Activated CD4-positive, CD25-positive, alpha-beta regulatory T cell treated with anti-CD3 and anti-CD28 coated beads, Interleukin-2, amount 50 U/mL, for 24 hours (primary cell): ENCODE measurements around the gene AOPEP.

Experiments used
- ATAC-seq, 2 donors: fragments of 150-1000 bp; cut with Tn5 transposase; one replicate each; pipeline ENCODE4 v1.10.0; 2021; ENCODE audit warnings: mild to moderate bottlenecking in 1 of 2, moderate library complexity in 1 of 2

The AOPEP gene

DNA sequence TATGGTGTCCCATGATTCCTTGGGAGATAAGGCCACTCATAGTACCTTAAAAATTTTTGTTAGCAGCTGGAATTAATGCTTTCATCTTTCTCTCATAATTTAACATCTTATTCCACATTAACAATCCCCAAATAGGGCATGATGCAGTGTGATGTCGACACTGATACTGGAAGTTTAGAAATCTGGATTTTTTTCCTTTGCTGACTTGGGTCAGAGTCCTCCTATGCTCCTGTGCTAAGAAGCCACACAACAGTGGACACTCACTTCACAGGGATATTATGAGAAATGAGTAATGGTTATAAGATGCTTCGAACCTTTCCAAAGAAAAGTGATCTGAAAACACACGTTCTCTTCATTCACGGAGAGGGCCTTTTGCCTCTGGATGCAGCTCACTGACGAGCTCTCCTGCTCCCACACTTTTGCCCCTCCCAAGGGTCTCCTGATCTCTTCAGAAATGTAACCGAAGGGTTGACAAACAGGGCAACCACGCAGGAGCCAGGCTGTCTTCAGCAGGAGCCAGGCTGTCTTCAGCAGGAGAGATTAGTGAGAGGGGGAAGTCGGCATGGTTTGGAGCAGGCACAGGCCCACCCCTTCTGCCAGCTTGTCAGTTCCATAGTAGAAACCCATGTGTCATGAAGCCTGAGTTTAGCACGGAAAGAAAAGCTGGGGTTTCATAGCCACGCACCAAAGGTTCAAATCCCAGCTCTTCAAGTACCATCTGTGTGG lies 247.8 kb downstream of the AOPEP start:
- no peak for ATAC-seq

DNA sequence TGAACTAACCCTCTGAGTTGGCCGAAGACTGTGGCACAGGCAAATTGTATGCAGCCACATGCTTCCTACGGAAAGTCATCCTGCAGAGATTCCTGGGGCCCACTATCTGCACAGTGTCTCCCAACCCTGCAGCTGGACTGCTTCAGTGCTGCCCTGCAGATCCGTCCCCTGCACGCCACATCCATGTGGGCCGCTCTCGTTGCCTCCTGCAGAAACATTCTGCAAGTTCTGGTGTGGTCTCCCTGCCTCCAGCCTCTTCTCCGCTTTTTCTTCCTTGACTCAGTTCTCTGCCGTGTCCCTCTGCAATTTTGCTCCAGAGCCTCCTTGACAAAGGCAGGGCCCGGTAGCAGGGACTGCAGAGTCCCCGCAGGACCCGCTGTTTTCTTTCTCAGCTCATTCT lies 249.0 kb downstream of the AOPEP start:
- ATAC-seq: no peak

DNA sequence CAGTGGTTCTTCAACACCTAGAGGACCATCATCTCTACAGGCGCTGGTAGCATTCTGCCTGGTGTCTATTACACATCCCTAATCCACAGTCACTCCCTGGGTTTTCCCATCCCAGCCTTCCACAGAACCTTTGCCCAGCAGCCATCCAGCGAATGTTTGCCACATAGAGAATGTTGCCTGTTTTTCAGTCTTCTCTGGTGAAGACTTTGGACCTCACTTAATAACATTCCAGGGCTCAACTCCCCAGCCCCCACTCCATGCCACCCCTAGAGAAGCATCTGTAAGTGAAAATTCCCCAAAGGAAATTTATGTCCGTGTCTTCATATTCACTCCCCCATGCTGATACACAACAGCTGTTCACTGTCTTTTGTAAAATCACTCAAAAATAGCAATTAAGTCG lies 249.6 kb downstream of the AOPEP start:
- no peak for ATAC-seq

DNA sequence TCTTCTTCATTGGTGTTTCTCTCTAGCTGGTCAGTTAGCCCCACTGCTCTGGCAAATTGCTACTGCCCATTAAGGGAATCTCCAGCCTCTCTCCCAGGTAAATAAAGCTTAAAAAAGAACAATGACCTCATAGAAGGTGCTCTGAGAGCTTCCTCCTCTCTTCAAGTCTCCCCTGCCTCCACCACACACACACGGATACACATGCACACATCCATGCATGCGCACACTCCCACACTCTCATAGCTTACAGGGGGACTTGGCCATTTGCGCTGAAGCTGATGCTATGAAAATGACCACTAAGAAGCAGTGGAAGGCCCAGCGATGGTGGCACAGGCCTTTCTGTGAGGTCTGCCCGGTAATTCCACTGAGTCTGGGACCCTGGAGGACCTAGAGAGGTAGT lies 250.9 kb downstream of the AOPEP start:
- no peak for ATAC-seq

DNA sequence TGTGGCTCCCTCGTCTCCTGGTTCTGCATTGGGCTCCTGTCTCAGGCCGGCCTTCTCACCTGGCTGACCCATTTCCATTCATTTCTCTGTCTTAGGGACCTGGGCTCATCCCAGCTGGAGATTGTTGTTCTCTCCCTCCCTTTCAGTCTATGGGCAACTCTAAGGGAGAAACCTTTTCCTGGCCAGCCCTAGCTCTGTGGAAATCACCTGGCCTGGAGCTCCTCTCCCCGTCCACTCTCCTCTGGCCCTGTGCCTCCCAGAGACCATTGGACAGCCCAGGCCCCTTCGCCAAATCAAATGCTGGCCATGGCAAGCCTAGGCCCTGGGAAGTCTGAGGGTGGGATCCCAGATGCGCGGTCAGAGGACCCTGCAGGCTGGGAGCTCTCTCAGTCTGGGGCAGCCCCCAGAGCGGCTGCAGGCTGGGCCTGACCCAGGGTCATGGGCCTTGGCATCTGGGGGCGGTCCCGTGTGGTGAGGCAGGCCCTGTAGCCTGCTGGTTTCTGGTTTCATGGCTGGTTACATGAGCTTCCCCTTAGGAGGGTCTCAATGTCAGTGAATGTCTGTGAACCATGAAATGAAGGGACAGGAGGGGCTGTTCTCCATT lies 253.5 kb downstream of the AOPEP start:
- no peak for ATAC-seq

DNA sequence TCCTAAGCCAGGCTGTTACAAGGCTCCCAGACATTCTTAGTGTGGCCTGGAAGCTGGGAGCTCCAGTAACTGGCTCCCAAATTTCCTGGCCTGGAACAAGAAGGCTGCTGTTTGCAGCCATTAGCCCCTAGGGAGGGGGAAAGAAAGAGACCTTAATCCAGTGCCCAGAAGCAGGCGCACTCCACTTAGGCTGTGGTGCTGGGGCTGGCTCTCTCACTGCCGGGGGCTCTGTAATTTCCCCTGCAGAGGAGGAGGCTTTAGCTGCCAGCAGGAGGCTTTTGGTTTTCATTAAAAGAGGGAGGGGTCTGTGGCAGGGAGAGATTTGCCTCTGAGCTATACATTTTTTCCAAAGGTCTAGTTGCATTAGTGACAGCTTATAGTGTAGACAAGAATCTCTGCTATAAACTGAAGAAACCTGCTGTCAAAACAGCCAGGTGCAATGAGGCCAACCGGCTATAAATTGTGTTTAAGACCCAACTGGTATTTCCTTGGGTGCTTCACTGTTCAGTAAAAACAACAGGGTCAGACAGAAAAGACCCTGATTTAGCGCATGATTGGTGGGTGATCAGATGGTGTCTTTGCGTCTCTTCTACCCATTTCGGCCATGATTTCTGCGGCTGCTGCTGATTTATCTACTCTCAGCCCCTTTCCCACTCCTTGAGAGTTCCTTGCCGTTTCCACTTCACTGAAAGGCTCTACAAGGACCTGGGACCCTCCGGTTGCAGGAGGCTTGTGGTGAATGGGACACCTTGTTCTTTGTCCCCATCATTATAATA lies 254.6 kb downstream of the AOPEP start:
- ATAC-seq: no peak

DNA sequence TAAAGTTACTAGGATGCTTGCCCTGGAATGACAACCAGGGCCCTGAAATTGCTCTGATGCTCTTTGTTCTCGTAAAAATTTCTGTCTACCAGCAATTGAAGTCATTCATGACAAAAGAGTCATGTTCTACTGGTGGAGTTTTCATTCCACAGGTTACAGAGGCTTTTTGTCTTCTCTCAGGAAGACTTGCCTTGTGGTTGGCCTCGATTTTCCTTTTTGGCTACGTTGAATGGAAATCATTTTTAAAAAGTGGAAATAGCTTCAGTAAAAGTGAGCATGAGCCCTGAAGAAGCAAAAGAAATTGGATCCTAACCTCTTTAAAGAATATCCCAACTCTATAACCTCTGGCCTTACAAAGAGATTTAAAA lies 255.2 kb downstream of the AOPEP start:
- no peak for ATAC-seq

DNA sequence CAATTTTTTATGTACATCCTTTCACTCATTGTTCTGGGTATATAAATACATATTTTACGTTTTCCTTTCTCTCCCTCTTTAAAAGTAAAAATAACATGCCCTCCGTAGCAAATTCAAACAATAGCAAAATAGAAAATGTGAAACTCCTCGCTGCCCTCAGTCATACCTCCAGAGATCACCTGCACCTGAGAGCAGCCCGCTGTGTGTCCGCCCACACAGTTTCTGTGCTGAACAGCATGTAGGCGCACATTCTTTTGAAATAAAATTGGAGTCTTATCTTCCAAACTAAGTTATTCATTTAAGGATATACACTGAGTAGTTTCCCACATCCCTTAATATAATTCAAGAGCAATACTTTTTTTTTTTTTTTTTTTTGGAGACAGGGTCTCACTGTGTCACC lies 255.7 kb downstream of the AOPEP start:
- ATAC-seq: peak in 1 of 2 donors; percentile 36

DNA sequence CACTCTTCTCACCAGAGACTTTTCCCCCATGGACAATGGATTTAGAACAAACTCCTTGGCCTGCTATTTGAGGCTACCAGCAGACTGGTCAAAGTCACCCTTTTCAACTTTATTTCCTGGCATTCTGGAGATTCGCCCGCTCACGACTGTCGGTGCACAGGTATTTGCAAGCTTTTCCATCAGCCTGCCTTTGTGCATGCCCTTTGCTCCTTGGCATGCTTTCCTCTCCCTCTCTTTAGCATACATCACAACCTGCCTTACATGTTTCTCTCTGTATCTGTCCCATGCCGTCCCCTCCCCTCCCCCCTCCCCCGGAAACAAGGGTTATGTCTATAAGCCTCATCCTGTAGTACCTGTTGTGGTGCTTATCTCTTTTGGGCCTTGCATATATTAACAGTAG lies 257.1 kb downstream of the AOPEP start:
- no peak for ATAC-seq

DNA sequence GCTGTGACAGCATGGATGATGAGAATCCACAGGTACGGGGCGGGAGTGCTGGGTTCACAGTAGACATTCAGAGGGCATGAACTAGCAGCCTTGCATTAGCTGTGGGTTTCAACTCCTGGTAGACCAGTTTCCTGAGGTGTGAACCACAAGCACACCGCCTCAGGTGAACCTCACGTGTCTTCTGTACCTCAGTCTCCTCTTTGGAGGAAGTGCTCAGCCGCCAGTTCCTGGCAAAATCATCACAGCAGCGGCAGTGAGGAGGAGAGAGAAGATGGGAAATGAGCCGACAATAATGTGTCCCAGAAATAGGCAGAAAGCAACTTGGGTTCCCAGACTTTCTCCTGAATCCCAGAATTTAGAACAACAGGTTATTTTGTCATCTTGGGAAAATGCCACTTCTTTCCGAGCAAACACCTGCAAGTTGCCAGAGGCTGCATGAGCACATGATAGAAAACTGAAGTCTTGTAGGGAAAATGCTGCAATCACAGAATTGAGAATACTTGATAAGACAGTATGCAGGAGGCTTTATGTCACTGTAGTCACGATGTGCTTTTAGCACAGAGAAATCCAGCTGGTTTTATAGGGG lies 258.5 kb downstream of the AOPEP start:
- no peak for ATAC-seq

DNA sequence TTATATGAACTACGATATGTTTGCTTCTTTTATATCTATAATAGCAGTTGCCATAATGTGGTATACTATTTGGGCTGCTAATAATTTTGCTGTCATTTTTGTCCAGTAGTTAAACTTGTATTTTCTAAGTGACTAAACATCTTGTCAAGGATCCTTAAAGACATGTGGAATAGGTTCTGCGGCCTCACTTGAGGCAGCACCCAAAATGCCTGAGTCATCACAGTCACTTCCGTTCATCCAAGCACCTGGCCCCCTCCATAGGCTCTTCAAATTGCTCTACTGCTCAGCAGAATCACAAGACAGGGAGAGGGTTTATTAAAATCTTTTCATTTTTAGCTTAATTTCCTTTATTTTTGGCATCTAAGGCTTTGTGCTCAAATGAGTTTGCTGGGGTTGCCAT lies 259.1 kb downstream of the AOPEP start:
- ATAC-seq: no peak

DNA sequence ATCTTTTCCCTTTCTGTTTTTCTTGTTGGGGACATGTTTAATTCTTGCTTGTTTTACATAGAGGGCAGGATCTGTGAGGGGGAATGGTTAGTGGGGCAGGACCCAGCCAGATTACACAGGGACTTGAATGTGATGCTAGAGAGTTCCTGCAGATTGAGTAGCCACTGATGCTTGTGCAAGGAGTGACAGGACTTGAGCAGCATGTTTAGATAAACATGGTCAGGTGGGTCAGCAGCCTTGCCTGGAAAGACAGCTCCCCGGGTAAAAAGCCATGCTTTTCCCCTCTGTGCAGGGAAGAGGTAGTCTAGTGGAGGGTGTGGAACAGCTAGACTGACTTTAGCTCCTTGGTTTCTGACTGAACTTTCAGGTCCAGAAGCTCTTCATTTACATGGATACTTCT lies 261.2 kb downstream of the AOPEP start:
- ATAC-seq: no peak

DNA sequence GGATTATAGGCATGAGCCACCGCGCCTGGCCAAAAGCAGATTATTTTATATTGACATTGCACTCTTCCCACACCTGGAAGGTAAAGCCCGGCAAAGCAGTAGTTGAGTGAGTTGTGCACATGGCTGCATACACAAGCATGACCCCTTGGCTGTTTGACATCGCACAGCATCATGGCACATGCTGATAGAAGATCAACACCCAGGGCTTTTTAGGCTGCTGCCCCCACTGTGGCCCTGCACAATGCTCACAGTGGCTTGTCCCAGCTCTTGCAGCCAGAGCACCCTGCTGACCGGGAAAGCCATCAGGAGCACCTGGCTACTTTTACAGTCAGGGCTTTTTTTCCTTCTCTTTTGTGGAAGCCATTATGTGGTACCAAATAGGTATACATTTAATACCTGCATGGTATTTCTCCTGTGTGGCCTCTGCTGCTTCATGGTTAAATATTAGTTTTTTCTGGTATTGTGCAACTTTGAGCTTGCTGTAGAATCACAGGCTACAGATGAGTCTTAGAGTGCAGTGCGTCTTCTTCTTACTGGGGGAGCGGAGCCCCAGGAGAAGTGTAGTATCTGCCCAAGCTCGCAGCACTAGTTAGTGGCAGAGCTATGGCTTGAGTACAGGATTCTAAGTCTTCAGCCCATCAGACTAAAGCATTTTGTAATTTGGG lies 264.5 kb downstream of the AOPEP start:
- no peak for ATAC-seq

DNA sequence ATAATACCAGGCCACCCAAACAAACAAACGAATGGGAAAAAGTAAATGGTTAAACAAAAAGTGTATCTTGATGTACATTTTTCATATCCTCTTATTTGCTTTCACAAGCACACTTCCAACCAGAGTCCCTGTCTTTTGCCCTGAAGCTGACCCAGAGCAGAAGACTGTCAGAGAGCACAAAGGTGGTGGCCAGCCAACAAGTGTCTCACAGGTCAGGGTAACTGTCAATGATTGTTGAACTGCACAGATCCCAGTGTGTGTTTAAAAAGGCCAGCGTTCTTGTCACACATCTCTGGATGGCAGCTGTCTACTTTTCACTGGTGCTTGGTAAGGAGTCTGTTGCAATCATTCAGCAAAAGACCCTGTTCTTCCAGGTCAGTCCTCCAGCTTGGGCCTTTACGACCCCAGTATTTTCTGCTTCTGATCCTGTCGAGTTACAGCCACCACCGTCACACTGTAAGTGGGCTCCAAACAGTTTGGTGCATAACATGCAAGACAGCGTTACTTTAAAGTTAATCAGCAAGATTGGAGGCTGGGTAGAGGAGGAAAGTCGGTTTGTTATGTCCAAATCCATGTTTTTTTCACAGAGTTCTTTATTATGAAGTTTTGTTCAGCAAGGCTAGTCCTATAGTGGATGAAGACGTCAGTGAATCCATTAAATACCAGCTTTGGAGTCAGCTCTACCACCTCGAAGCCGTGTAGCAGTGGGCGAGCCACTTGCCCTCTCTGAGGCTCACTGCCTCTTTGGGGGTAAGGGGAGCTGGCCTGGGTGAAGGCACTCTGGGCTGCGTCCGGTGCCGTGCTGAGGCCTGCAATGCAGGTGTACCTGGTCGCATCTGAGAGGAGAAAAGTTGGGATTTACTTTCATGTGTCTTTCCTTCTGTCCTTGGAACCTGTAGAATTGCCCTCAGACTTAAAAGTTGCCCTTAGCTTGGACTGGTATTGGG lies 265.7 kb downstream of the AOPEP start:
- no peak for ATAC-seq

DNA sequence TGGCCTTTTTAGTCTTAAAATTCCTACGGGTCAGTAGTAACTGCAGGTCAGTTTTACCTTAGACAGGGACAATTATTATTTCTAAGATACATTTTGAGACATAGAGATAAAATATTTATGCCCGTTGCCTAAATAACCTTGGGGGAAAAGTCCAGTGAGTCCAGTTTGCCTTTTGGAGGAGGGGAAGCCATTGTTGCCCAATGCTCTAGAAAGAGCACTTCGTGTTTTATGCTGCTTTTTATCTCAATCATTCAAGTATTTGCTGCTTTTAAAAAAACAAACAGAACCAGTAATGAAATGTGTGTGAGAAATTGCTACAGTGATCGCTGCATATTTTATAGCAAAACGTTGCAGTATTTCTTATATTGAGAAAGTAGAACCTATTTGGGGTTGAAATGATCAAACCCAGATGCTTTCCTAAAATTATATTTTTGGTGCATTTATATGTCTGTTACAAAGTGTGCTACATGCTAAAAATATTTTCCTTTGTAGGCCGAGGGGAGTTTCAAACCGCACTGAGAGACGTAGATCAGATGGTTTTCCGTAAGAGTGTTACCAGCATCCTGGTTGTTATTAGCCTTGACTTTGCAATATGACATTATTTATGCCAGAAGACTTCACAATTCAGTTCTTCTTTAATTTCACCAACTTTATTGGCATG lies 266.8 kb downstream of the AOPEP start:
- ATAC-seq: no peak

DNA sequence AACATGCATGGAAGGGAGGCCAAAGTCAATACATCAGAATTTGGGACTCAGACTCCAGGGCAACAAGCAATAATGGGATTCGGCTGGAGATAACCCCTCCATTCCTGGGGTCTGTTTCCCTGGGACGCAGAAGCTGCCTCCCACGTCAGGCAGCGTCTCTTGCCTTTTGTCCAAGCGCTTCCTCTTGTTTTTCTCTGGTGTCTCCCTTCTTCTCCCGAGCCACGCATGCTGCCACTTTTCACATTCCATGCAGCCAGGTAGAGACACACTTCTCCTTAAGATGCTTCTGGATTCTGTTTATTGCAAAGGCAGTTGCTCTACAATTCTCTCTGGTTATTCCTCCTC lies 267.3 kb downstream of the AOPEP start:
- ATAC-seq: no peak

DNA sequence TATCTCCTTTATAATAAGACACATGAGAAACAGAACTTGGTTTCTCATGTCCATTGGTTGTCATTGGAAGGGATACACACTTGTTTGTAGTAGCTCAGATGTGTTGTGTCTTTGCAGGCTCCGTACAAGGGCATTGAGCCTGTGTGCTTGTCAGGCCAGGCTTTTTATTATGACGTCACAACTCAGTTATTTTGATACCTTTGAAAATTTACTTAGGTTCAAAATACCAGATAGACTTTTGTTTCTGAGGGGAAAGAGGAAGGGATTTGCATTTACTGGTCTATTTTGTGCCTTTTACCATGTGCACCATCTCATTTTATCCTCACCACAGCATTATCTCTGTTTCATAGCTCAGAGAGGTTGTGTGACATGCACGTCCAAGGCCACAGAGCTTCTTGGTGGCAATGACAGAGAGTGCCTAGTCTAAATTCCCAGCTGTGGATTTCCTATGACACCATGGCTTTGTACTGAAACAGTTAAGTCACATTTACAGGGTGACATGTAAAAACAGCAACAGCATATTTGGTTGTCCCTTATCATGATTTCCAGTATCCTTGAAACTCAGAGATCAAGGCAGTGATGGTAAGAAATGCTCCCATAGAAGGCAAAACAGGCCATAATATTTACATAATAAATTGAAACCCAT lies 268.7 kb downstream of the AOPEP start:
- no peak for ATAC-seq

DNA sequence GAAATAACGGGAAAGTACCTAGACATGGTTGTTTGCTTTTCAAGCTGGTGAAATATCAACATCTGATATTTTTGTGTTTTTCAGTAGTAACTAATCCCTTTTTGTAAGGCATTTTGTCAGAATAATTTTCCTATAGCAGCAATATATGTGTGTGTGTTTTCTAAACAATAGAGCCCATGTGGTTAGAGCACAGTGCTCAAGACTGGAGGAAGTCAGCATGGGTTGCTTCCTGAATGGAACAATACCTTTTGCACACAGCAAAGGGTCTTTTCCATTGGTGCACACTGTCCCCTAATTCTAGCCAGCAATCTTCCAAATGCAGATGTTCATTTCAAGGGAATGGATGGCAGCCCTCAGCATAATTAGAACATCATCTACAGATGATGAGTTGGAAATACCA lies 270.1 kb downstream of the AOPEP start:
- ATAC-seq: no peak

DNA sequence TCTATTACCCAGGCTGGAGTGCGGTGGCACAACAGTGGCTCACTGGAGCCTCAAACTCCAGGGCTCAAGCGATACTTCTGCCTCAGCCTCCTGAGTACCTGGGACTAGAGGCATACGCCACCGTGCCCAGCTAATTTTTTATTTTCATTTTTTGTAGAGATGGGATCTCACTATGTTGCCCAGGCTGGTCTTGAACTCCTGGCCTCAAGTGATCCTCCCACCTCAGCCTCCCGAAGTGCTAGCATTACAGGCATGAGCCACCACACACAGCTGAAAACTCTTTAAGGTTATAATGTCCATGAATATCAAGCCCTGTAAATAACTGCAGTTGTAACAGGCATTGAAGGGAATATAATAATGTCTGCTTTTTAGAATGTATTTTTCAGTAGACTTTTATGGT lies 271.2 kb downstream of the AOPEP start:
- no peak for ATAC-seq

DNA sequence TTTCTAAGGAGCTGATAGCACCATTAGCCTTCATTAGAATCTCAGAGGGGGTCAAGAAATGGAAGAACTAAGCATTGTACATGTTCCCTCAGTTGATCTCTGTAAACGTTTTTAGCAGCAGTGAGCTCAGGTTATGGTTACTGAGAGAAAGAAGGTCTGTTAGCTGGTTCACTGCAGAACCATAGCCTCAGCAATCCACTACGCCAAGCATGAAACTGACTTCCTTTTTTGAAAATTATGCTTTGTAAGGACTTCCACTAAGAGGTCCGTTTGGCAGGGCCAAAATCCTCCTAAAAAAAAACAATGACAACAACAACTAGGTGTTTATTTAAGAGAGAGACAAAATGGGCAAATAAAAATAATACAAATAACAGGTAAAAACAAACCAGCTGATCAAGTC lies 273.3 kb downstream of the AOPEP start:
- no peak for ATAC-seq

DNA sequence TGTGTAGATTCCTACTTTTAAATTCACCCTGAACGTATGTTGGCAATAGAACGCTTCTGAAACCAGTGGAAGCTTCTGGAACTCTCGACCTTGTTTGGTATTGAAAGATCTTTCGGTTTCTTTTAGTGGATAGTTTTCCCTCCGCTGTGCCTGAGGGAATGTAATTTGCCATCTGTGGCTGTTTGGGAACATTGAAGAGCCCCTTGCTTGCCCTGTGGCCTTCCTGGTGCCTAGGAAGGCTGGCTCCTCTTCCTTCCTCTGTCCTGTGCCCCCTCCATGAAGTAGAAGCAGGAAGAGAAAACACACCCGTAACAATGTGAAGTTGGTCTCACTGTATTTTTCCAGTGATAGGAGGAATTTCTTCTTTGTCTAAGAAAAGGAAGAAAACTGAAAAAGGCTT lies 274.3 kb downstream of the AOPEP start:
- ATAC-seq: no peak
